GM21786 (cell line): ENCODE measurements around the gene ZBTB3.
"Not testable (repeated sequence)": the region's sequence is repeated elsewhere in the genome, so short reads cannot be mapped to it uniquely, and the experiment has no call there.

Source experiments
- ATAC-seq: cut with Tn5 transposase; IDR thresholded peaks from one replicate; pipeline ENCODE4 v1.9.1; 2021; ENCODE audit not compliant: unreplicated experiment

Gene ZBTB3

DNA sequence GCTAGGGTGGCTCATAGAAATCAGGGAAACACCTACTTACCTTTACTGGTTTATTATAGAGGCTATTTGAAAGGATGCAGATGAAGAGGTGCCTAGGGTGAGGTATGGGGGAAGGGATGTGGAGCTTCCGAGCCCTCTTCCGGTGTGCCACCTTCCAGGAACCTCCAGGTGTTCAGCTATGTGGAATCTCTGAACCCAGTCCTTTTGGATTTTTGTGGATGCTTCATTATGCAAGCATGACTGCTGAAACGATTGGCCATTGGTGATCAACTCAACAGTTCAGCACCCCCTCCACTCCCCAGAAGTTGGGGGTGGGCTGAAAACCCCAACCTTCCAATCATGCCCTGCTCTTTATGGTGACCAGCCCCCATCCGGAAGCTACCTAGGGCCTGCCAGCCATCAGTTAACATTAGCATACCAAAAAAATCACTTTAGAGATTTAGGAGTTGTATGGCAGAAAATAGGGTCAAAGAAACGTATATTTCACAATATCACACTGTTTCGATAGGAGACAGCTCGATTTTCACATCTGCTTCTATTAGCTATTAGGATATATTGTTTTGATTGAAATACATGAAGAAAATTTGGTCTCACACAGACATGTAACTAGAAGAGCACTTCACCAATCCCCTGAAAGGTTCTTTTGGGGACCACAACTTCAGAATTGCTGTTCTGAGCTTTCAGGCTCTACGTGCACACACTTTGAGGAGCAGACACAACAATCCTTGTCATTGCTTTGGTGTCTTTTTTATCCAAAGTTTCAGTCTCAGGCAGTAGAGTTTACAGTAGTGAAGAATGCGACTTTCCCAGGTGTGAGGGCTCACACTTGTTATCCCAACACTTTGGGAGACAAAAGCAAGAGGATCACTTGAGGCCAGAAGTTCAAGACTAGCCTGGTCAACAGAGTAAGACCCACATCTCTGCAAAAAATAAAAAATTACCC lies 4.2 kb upstream of the ZBTB3 start:
- ATAC-seq: no peak

DNA sequence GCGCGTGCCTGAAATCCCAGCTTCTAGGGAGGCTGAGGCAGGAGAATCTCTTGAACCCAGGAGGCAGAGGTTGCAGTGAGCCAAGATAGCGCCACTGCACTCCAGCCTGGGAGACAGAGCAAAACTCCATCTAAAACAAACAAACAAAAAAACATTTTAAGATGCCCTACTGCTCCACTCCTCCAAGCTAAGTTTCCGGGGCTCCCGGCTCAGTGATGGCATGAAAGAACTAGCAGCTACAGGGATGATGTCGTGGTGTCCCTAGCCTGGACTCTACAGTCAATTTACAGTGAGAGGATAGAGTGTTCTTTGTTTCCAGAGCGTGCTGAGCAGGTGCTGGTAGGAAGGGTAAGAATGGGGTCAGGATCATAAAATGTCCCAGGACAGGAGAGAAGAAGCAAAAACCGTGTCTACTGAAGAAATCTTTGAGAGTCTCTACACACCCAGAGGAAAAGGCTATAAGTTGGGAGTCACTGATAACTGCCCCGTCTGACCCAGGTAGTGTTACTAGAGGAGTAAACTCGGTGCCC lies 1.2 kb upstream of the ZBTB3 start:
- ATAC-seq: no peak

DNA sequence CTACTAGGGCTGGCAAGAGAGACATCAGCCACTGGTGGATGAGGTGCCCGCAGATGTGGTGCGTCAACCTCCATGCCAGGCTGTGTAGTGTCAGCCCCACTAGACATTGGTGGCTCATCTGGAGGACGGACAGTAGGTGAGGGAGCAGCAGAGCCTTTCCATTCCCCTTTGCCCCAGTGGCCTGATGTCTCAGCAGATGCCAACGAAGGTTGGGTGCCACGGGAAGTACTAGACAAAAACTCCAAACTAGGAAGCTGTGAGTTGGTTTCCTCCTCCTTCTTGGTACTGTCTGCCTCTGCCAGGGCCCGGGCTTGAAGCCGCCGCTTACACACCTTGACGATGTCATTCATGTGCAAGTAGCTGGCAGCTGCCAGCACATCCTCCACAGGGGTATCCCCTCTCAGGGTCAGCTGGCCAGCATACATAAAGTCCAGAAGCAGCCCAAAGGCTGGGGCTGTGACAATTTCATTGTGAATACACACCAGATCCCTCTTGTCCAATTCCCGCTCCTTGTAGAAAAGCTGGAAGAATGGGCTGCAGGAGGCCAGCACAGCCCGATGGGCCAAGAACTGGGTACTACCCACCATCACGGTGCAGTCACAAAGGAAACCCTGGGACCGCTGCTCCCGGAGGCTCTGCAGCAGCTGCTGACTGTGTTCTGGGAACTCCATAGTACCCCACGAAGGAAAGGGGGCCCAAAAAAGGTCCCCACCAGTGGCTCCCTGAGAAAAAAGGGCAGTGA lies 795 bp downstream of the ZBTB3 start:
- ATAC-seq: no peak

- ATAC-seq: no peak
These were observed 1.7 kb downstream of the ZBTB3 start for GRCh38 chr11:62752177-62752785.

DNA sequence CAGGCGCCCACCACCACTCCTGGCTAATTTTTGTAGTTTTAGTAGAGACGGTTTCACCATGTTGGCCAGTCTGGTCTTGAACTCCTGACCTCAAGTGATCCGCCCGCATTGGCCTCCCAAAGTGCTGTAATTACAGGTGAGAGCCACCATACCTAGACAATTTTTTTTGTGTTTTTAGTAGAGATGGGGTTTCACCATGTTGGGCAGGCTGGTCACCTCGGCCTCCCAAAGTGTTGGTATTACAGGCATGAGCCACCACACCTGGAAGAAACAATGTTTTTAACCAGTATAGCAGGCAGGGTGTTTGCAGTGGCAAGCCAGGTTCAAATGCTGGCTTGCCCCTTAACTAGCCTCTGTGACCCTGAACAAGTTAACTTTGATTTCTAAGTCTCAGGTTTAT lies 4.0 kb downstream of the ZBTB3 start:
- not testable (repeated sequence) for ATAC-seq

DNA sequence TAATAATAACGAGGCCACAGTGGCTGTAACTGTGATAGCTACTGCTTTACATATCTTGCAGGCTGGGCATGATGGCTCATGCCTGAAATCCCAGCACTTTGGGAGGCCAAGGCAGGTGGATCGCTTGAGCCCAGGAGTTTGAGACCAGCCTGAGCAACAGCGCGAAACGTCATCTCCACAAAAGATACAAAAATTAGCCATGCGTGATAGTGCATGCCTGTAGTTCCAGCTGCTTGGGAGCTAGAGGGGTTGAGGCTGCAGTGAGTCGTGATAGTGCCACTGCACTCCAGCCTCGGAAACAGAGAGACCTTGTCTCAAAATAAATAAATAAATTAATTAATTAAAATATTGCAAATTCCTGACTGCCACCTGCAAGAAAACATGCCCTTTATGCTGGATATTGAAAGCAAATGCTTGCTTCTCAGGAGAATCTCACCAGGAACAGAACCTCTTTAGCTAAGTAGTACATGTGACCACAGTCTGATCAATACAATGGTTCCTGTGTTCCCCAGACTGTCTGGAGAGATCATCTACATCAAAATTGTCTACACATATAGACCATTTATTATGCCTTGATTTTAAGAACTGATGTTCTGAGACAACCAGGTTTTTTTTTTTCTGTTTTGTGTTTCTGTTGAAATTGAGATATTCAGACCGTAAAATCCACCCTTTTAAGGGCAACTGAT lies 6.3 kb downstream of the ZBTB3 start:
- ATAC-seq: no peak

- no peak for ATAC-seq
These were observed 16.8 kb downstream of the ZBTB3 start for GRCh38 chr11:62737196-62737595.

- no peak for ATAC-seq
These were observed 21.1 kb downstream of the ZBTB3 start for GRCh38 chr11:62732830-62733229.

DNA sequence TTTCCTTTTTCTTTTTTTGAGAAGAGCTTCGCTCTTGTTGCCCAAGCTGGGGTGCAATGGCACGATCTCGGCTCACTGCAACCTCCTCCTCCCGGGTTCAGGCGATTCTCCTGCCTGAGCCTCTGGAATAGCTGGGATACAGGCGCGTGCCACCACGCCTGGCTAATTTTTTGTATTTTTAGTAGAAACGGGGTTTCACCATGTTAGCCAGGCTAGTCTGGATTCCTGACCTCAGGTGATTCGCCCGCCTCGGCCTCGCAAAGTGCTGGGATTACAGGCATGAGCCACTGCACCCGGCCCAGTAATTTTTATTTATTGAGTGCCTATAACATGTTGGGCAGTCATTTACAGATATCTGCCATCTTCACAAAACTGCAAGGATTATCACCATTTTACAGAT lies 23.9 kb downstream of the ZBTB3 start:
- not testable (repeated sequence) for ATAC-seq

GRCh38 chr11:62728171-62728988 lies 25.6 kb downstream of the ZBTB3 start, which contains the start of gene TTC9C:
Gene TTC9C, plus strand, starts transcription at chr11:62728486. Its CDS starts 363 bp downstream, at chr11:62728849.
- peak; percentile 23 for ATAC-seq

DNA sequence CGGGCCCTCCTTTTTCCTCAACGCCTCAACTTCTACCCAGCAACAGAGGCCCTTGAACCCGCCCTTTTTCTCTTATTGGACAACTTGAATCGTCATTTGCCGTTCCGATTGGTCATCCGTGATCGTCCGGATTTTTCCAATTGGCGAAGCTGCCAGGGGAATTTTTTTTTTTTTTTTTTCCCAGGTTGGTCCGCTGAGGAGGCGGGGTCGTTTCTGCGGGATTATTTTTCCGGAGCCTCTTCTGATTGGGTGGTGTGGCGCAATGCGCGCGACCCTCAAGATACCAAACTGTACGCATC lies 26.1 kb downstream of the ZBTB3 start:
- ATAC-seq: peak; percentile 49

DNA sequence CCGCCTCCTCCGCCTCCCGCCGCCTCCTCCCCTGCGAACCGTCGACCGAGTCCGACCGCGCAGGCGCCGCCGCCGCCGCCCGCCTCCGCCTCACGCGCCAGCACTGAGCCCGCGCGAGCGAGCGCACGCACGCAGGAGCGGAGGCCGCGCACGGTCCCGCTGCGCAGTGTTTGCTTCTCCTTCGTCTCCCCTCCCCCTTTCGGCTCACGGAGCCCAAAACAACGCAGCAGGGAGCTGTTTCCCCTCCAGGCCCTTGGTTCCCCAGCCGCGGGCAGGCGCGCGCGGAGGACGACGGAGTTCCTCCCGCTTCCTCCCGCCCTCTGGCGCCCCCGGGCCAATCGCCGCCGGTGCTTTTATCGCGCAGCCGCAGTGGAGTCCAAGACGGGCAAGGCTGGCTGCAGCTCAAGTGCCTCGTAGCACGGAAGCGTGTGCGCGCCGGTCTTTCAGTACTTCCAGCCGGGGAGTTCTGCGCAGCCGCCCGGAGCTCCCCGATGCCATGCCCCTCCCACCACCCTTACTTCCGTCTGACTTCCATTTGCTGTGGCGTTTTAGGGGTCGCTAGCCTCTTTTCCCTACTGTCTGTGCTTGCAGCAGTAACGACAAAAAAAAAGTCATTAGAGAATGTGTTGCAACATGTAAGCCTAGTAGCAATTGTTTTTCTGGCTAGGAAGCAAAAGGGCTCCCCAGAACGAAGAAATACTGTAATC lies 26.6 kb downstream of the ZBTB3 start, which contains the start of gene HNRNPUL2:
Gene HNRNPUL2 (minus strand): TSS at position 293 of the 707 bp plus-strand sequence. CDS start 301 bp downstream, outside the sequence.
- ATAC-seq: peak; percentile 60

DNA sequence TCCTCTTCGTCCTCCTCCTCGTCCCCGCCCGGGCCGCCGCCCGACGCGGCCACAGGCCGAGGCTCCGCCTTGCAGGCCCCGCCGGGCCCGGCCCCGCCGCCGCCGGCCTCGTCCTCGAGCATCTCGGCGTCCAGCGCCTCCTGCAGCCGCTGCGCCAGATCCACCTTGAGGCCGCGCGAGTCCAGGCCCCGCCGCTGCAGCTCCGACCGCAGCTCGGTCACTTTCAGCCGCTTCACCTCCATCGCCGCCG lies 27.1 kb downstream of the ZBTB3 start:
- ATAC-seq: no peak

DNA sequence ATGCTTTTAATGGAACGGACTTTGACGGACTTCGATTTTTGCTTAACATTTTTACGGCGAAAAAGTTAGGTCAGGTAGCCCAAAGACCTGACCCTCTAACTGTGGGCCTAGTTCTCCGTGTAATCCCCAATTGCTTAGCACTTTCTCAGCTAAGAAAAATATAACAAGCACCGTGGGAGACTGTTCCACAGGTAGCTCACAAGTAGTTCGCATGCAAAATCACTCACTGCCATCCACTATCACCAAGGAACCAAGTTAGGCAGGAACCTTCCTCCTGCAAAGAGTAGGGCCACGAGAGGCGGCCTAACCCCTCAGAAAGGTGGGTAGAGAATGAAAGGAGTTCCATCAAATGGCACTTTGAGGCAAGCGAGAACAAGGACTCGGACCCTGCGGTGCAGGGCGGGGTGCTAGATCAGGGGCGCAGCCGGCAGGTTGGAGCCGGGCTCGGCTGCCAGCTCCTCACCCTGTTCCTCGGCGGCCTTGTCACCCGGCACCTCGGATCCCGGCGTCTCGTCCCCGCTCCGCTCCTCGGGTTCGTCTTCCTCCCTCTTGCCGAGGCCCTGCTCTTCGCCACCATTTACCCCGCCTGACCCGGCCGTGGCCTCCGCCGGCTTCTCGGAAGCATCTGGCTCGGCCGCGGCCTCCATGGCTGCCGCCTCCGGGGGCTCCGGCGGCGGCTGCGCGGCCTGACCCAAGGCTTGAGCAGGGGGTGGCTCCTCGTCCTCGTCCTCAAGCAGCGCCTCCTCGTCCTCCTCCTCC lies 27.6 kb downstream of the ZBTB3 start:
- no peak for ATAC-seq

- no peak for ATAC-seq
These were observed 28.3 kb downstream of the ZBTB3 start for GRCh38 chr11:62725646-62726045.

GRCh38 chr11:62724171-62724570 lies 29.8 kb downstream of the ZBTB3 start:
- no peak for ATAC-seq

DNA sequence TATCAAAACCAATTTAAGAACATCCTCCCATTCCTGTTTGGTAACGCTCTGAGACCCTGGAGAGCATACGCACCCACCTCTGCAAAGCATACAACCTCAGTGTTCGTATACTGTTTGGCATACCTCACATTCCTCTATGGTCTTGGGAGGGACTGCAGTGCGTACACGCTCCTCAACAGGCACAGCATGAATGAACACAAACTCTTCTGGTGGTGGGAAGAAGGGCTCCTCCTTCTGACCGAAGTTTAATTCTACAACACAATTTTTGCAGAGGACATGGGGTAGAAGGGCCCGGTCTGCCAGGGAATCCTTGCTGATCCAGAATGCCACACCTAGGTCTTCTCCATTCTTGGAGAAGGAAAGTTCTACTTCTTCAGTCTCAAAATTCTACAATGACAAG lies 32.0 kb downstream of the ZBTB3 start:
- ATAC-seq: no peak

DNA sequence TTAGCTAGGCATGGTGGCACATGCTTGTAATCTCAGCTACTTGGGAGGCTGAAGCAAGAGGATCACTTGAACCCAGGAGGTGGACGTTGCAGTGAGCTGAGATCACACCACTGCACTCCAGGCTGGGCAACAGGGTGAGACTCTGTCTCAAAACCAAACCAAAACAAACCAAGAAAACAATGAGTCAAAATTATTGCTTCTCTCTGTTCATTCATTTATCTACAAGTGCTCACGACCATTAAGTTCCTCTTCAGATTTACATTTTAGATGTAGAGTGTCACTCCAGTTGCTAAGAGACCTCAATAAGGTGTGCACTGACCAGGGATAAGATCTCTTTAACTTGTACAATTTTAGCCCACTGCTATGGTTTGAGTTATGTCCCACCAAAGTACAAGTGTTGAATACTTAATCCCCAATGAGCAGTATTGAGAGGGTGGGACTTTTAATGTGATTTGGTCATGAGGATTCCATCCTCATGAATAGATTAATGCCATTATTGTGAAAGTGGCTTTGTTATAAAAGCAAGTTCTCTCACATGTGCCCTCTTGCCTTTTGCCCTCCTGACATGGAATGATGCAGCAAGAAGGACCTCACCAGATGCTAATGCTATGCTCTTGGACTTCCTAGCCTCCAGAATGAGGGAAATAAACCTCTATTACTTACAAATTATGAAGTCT lies 34.5 kb downstream of the ZBTB3 start:
- no peak for ATAC-seq
